Endothelial cell of umbilical vein (primary cell): ENCODE measurements around the gene OSBPL10. TPM values are rescaled to one million over a fixed set of nuclear protein-coding genes. Genes with fewer than 3 reads are reported as not detected.

Source experiments
- BruUV-seq: library from RNA; stranded (reverse); fragments of 400-500 nt; replicated peaks from 2 replicates; lab custom pipeline; 2021; lab: Mats Ljungman, UMichigan
- CTCF ChIA-PET: fragments of 300-600, 350-600 bp; sonication (Branson Sonifier 250); formaldehyde crosslinking; loops from one replicate; lab custom pipeline; 2021; ENCODE audit warnings: antibody characterized with exemption, inconsistent platforms; lab: Charles Lee
- POLR2A ChIA-PET: fragments of 300-600, 350-600 bp; sonication (Branson Sonifier 250); formaldehyde crosslinking; loops from one replicate; lab custom pipeline; 2021; ENCODE audit warnings: antibody characterized with exemption, inconsistent platforms; lab: Charles Lee
- DNase-seq: peaks from one replicate; pipeline ENCODE4 v3.0.0-alpha.2; 2011; ENCODE audit warnings: low read depth, low spot score
- FAIRE-seq: peaks from 2 replicates; lab custom pipeline; 2011; peaks lifted over from hg19 to GRCh38; lab: Jason Lieb, UNC
- H2AFZ ChIP-seq: 2 replicates; pipeline ENCODE4 v1.6.0; 2012; ENCODE audit warnings: low read depth, low read length, control low read depth, inconsistent platforms
- H3K27ac ChIP-seq: 2 replicates; pipeline ENCODE4 v1.5.1; 2011; ENCODE audit warnings: low read depth, mild to moderate bottlenecking, control low read depth, low read length, moderate library complexity; ENCODE audit not compliant: insufficient read depth
- H3K27me3 ChIP-seq, 2 experiments: 2 replicates each; pipeline versions ENCODE4 v1.6.0 to v1.6.1; 2011; ENCODE audit warnings: low read length in 2 of 2, mixed read lengths in 1 of 2; ENCODE audit not compliant: control insufficient read depth in 2 of 2, insufficient read depth in 2 of 2
- H3K36me3 ChIP-seq, 2 experiments: 2 replicates in 1 of 2; 3 replicates in 1 of 2; pipeline ENCODE4 v1.5.1; 2011; ENCODE audit warnings: low read length in 2 of 2, mild to moderate bottlenecking in 1 of 2, moderate library complexity in 1 of 2; ENCODE audit not compliant: control insufficient read depth in 2 of 2, insufficient read depth in 2 of 2; ENCODE audit errors: extremely low read depth in 1 of 2
- H3K4me1 ChIP-seq: 3 replicates; pipeline ENCODE4 v1.5.1; 2011; ENCODE audit warnings: mild to moderate bottlenecking, low read length; ENCODE audit not compliant: control insufficient read depth, insufficient read depth; ENCODE audit errors: extremely low read depth
- H3K4me2 ChIP-seq: 2 replicates; pipeline ENCODE4 v1.6.1; 2011; ENCODE audit warnings: low read length, control low read depth, mixed read lengths; ENCODE audit not compliant: insufficient read depth
- H3K4me3 ChIP-seq, 3 experiments: fragments of 200-600 bp in 1 of 3; sonication (generic), shearing (Covaris generic) in 1 of 3; replicated peaks in 1 of 3; 2 replicates each; pipeline ENCODE4 v1.5.1; 2011 to 2016; ENCODE audit warnings: control low read depth in 3 of 3, low read length in 3 of 3, mild to moderate bottlenecking in 2 of 3, inconsistent platforms in 1 of 3, low read depth in 1 of 3, moderate library complexity in 1 of 3; ENCODE audit not compliant: insufficient read depth in 1 of 3
- H3K79me2 ChIP-seq: 2 replicates; pipeline ENCODE4 v1.6.0; 2012; ENCODE audit warnings: low read length, inconsistent platforms; ENCODE audit not compliant: control insufficient read depth, insufficient read depth
- H3K9ac ChIP-seq: replicated peaks from 2 replicates; pipeline ENCODE3; 2011; ENCODE audit warnings: low read length, control low read depth; ENCODE audit not compliant: insufficient read depth; ENCODE audit errors: extremely low read depth
- H3K9me1 ChIP-seq: replicated peaks from 3 replicates; pipeline ENCODE4 v1.6.0; 2011; ENCODE audit warnings: mild to moderate bottlenecking, low read length; ENCODE audit not compliant: control insufficient read depth, insufficient read depth; ENCODE audit errors: extremely low read depth
- H3K9me3 ChIP-seq: replicated peaks from 2 replicates; pipeline ENCODE4 v1.5.1; 2012; ENCODE audit warnings: low read length, inconsistent platforms; ENCODE audit not compliant: control insufficient read depth, insufficient read depth
- H4K20me1 ChIP-seq: replicated peaks from 2 replicates; pipeline ENCODE3; 2011; ENCODE audit warnings: mild to moderate bottlenecking, low read length; ENCODE audit not compliant: control insufficient read depth, insufficient read depth; ENCODE audit errors: extremely low read depth
- EZH2 ChIP-seq: IDR thresholded peaks from 2 replicates; pipeline ENCODE4 v1.6.1; 2012; ENCODE audit warnings: borderline replicate concordance, low read depth, mild to moderate bottlenecking, moderate library complexity, low read length, inconsistent platforms; ENCODE audit not compliant: severe bottlenecking
- FOS ChIP-seq: IDR thresholded peaks from 2 replicates; pipeline ENCODE4 v1.6.1; 2011; ENCODE audit warnings: mild to moderate bottlenecking, low read length, moderate library complexity, borderline replicate concordance; ENCODE audit not compliant: insufficient read depth
- GATA2 ChIP-seq: IDR thresholded peaks from 2 replicates; pipeline ENCODE4 v1.7.0; 2011; ENCODE audit warnings: low read depth, mild to moderate bottlenecking, moderate library complexity, mixed read lengths, low read length; ENCODE audit not compliant: insufficient read length, insufficient read depth
- JUN ChIP-seq: IDR thresholded peaks from 2 replicates; pipeline ENCODE4 v1.6.1; 2011; ENCODE audit warnings: borderline replicate concordance, low read depth; ENCODE audit not compliant: insufficient read length, insufficient read depth
- MYC ChIP-seq: IDR thresholded peaks from one replicate; pipeline ENCODE4 v1.6.1; 2011; ENCODE audit warnings: mild to moderate bottlenecking, low read depth, low read length
- POLR2A ChIP-seq: IDR thresholded peaks from 2 replicates; pipeline ENCODE4 v1.6.1; 2012; ENCODE audit warnings: low read depth, mild to moderate bottlenecking, control low read depth, low read length
- POLR2AphosphoS5 ChIP-seq: IDR thresholded peaks from 2 replicates; pipeline ENCODE4 v1.6.1; 2012; ENCODE audit warnings: low read depth, mild to moderate bottlenecking, control low read depth, low read length, moderate library complexity; ENCODE audit not compliant: insufficient read depth
- dilution Hi-C: fragments of 300-500 bp; cut with MboI; formaldehyde crosslinking; loops from one replicate; pipeline ENCODE4 v1.15.0; 2019; ENCODE audit warnings: low sequenced_read_pairs; ENCODE audit not compliant: extremely low pct_ligation_motif_present
- intact Hi-C: fragments of 100-400 bp; cut with micrococcal nuclease; formaldehyde crosslinking; loops from one replicate; pipeline ENCODE4 v1.10.0; 2022
- polyA plus RNA-seq, 4 experiments: library from polyadenylated mRNA; depleted of rRNA in 3 of 4; stranded (reverse) in 3 of 4; unstranded in 1 of 4; fragments of >200 nt; gene quantifications; 2 replicates each; pipeline versions ENCODE4 v1.2.1 to v1.2.3, GENCODE V29; 2011 to 2012; ENCODE audit warnings: missing spikeins in 1 of 4
- total RNA-seq: library from RNA; stranded (reverse); gene quantifications from 2 replicates; pipeline ENCODE4 v1.2.3, GENCODE V29; 2021
- TF ChIP-seq, protein P1 (sequence below): IDR thresholded peaks from 2 replicates; pipeline ENCODE4 v1.6.1; 2011; ENCODE audit not compliant: insufficient read depth, insufficient read length
- TF ChIP-seq, protein P2 (sequence below), 2 donors: IDR thresholded peaks; 1 replicate in 1 of 2; 2 replicates in 1 of 2; pipeline ENCODE4 v1.5.1; 2011; ENCODE audit warnings: low read length in 2 of 2, mild to moderate bottlenecking in 2 of 2, moderate library complexity in 2 of 2, control low read depth in 1 of 2, inconsistent platforms in 1 of 2, low read depth in 1 of 2; ENCODE audit not compliant: insufficient read depth in 1 of 2; ENCODE audit errors: extremely low read depth in 1 of 2

Gene OSBPL10
- total and polyA plus RNA-seq, 2 donors (not counting 3 experiments of a cell fraction or from before 2014, with no cell fraction given), result 10.8 to 47.6 TPM

DNA sequence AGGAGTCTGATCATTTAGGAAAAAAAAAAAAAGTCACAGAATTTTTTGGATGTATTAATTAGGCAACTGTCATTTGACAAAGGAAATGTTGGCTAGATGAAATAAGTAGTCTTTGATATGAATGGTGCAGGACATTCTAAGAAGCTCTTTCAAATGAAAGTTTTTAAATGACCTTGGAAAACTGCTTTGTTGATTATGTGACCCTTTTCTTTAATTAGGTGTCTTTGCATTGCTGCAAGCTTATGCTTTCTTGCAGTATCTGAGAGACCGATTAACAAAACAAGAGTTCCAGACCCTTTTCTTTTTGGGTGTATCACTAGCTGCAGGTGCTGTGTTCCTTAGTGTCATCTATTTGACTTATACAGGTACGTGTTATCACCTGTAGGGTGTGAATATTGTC, 364.4 kb downstream of the OSBPL10 start:
- Histone ChIP-seq H3K9me1 (no peaks in the 10 kb centered on the region), H3K27me3 (no peaks in the 10 kb centered on the region), H3K27ac (no peak overlapping the region), H3K4me1 (no peaks in the 10 kb centered on the region), H2AFZ (no peak overlapping the region), H4K20me1 (no peaks in the 10 kb centered on the region), H3K9me3 (no peaks in the 10 kb centered on the region), H3K36me3 (peaks cover 0 to 4% of the 10 kb centered on the region in 2 experiments), H3K79me2 (peaks cover 11% of the 10 kb centered on the region), H3K4me3 (no peak overlapping the region), H3K4me2 (no peak overlapping the region), H3K9ac (no peak overlapping the region)
- intact Hi-C loops (no loop called here), dilution Hi-C loops (no loop called here)
- POLR2A ChIA-PET, result no interaction called here
- FAIRE-seq (no peak), DNase-seq (no peak)
- no TSS peak for BruUV-seq
- TF ChIP-seq, protein P1, sequence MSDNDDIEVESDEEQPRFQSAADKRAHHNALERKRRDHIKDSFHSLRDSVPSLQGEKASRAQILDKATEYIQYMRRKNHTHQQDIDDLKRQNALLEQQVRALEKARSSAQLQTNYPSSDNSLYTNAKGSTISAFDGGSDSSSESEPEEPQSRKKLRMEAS, result no peak
- TF ChIP-seq POLR2A (no peak), MYC (no peak), JUN (no peak), EZH2 (no peak), GATA2 (no peak), POLR2AphosphoS5 (no peak), FOS (no peak)
- TF ChIP-seq, protein P2, sequence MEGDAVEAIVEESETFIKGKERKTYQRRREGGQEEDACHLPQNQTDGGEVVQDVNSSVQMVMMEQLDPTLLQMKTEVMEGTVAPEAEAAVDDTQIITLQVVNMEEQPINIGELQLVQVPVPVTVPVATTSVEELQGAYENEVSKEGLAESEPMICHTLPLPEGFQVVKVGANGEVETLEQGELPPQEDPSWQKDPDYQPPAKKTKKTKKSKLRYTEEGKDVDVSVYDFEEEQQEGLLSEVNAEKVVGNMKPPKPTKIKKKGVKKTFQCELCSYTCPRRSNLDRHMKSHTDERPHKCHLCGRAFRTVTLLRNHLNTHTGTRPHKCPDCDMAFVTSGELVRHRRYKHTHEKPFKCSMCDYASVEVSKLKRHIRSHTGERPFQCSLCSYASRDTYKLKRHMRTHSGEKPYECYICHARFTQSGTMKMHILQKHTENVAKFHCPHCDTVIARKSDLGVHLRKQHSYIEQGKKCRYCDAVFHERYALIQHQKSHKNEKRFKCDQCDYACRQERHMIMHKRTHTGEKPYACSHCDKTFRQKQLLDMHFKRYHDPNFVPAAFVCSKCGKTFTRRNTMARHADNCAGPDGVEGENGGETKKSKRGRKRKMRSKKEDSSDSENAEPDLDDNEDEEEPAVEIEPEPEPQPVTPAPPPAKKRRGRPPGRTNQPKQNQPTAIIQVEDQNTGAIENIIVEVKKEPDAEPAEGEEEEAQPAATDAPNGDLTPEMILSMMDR (IDR thresholded peaks at IDR 0.05; ENCODE audit: extremely low read depth in 1 of 2, insufficient read depth in 1 of 2, low read depth in 1 of 2, low read length in 2 of 2), result no peak
- CTCF ChIA-PET, result interaction anchor here (1.0 kb wide), 1 partner anchor 152 kb away, joined by 3 read pairs; no protein-coding TSS in a partner anchor
